Chondrocyte (in vitro differentiated cells): ENCODE measurements around the gene PTPRZ1. TPM values are rescaled to one million over a fixed set of nuclear protein-coding genes. Genes with fewer than 3 reads are reported as not detected.

Experiments used
- DNase-seq: peaks from one replicate; pipeline ENCODE4 v3.0.0; 2021; ENCODE audit warnings: mixed read lengths, low spot score
- H3K27ac Mint-ChIP-seq: one replicate; pipeline ENCODE4 v1.8.0; 2021; ENCODE audit warnings: mild to moderate bottlenecking, moderate library complexity, mixed read lengths; ENCODE audit not compliant: unreplicated experiment
- H3K27me3 Mint-ChIP-seq: 2 replicates; pipeline ENCODE4 v1.8.0; 2021; ENCODE audit warnings: low read depth, mixed read lengths
- H3K36me3 Mint-ChIP-seq: 2 replicates; pipeline ENCODE4 v1.8.0; 2021; ENCODE audit warnings: low read depth, mixed read lengths
- H3K4me1 Mint-ChIP-seq: 2 replicates; pipeline ENCODE4 v1.8.0; 2021; ENCODE audit warnings: low read depth, mild to moderate bottlenecking, mixed read lengths
- H3K4me3 Mint-ChIP-seq: one replicate; pipeline ENCODE4 v1.8.0; 2021; ENCODE audit warnings: mild to moderate bottlenecking, moderate library complexity, mixed read lengths; ENCODE audit not compliant: unreplicated experiment
- H3K9me3 Mint-ChIP-seq: 2 replicates; pipeline ENCODE4 v1.8.0; 2021; ENCODE audit warnings: low read depth, mixed read lengths
- CTCF ChIP-seq: fragments of 200-600 bp; sonication (generic); IDR thresholded peaks from 2 replicates; pipeline ENCODE4 v1.5.0; 2021; ENCODE audit warnings: antibody characterized with exemption, mild to moderate bottlenecking, moderate library complexity
- total RNA-seq: library from RNA; stranded (reverse); gene quantifications from 3 replicates; pipeline ENCODE4 v1.2.1, GENCODE V29; 2021

The PTPRZ1 gene
- total RNA-seq, 1 donor from 2014 or later = 2.0 TPM

GRCh38 chr7:122038134-122038533 lies 165.2 kb downstream of the PTPRZ1 start:
- H3K36me3 Mint-ChIP-seq = peaks cover 2% of the 10 kb centered on the region
- no peak for TF ChIP-seq CTCF
- peaks cover 1% of the 10 kb centered on the region for H3K27me3 Mint-ChIP-seq
- no peaks in the 10 kb centered on the region for H3K9me3 Mint-ChIP-seq
- H3K27ac Mint-ChIP-seq = no peak overlapping the region
- no peaks in the 10 kb centered on the region for H3K4me1 Mint-ChIP-seq
- no peak overlapping the region for H3K4me3 Mint-ChIP-seq
- DNase-seq = no peak

- TF ChIP-seq CTCF = no peak
Observed at GRCh38 chr7:122038904-122039303, 165.9 kb downstream of the PTPRZ1 start.

GRCh38 chr7:122040147-122040546 lies 167.2 kb downstream of the PTPRZ1 start:
- Mint-ChIP-seq H3K27me3 (peaks cover 1% of the 10 kb centered on the region), H3K9me3 (no peaks in the 10 kb centered on the region), H3K27ac (no peak overlapping the region), H3K4me3 (no peak overlapping the region), H3K4me1 (no peaks in the 10 kb centered on the region), H3K36me3 (peaks cover 2% of the 10 kb centered on the region)
- DNase-seq = no peak
- TF ChIP-seq CTCF = no peak

More at GRCh38 chr7:122038904-122039303, 165.9 kb downstream of the PTPRZ1 start:
- Mint-ChIP-seq H3K4me1 (no peaks in the 10 kb centered on the region), H3K36me3 (peaks cover 2% of the 10 kb centered on the region), H3K27me3 (peaks cover 1% of the 10 kb centered on the region), H3K4me3 (no peak overlapping the region), H3K27ac (no peak overlapping the region), H3K9me3 (no peaks in the 10 kb centered on the region)
- DNase-seq = no peak

- Mint-ChIP-seq H3K27me3 (no peaks in the 10 kb centered on the region), H3K36me3 (no peaks in the 10 kb centered on the region), H3K4me1 (no peaks in the 10 kb centered on the region), H3K27ac (no peak overlapping the region), H3K9me3 (no peaks in the 10 kb centered on the region), H3K4me3 (no peak overlapping the region)
- TF ChIP-seq CTCF = no peak
- no peak for DNase-seq
Observed at GRCh38 chr7:122046402-122046801, 173.4 kb downstream of the PTPRZ1 start.

GRCh38 chr7:122054393-122054792 lies 181.4 kb downstream of the PTPRZ1 start:
- H3K4me3 Mint-ChIP-seq = no peak overlapping the region
- DNase-seq = no peak
- TF ChIP-seq CTCF = no peak
- no peaks in the 10 kb centered on the region for H3K9me3 Mint-ChIP-seq
- H3K27ac Mint-ChIP-seq = no peak overlapping the region
- peaks cover 5% of the 10 kb centered on the region for H3K27me3 Mint-ChIP-seq
- H3K4me1 Mint-ChIP-seq = no peaks in the 10 kb centered on the region
- H3K36me3 Mint-ChIP-seq = no peaks in the 10 kb centered on the region
